ENCODE results near the gene CLCF1.

The CLCF1 gene

GRCh38 chr11:67371911-67372320 lies 1.5 kb downstream of the CLCF1 start:
- TF ChIP-seq CTCF (IDR thresholded peaks at IDR 0.05): no peak

GRCh38 chr11:67371189-67371910 lies 2.0 kb downstream of the CLCF1 start:
- peak; percentile 19; the same call in 1 of the 2 replicates for TF ChIP-seq CTCF (IDR thresholded peaks at IDR 0.05)

GRCh38 chr11:67370351-67371076 lies 2.9 kb downstream of the CLCF1 start:
- TF ChIP-seq CTCF (IDR thresholded peaks at IDR 0.05): no peak

GRCh38 chr11:67369801-67370284 lies 3.6 kb downstream of the CLCF1 start:
- TF ChIP-seq CTCF (IDR thresholded peaks at IDR 0.05): no peak

- TF ChIP-seq CTCF (IDR thresholded peaks at IDR 0.05): no peak
These were observed 4.1 kb downstream of the CLCF1 start for GRCh38 chr11:67369275-67369674.

- TF ChIP-seq CTCF (IDR thresholded peaks at IDR 0.05): no peak
These were observed 4.8 kb downstream of the CLCF1 start for GRCh38 chr11:67368621-67369020.

GRCh38 chr11:67367761-67368227 lies 5.6 kb downstream of the CLCF1 start:
- no peak for TF ChIP-seq CTCF (IDR thresholded peaks at IDR 0.05)

Measured in LNCAP (cell line).